Keratinocyte (primary cell): Measurements from ENCODE around the gene INKA2. TPM values are rescaled to one million over a fixed set of nuclear protein-coding genes. Genes with fewer than 3 reads are reported as not detected.
A peak's percentile ranks its signal among the peaks of the same experiment; 100 is the strongest.

ENCODE experiments used
- DNase-seq: peaks from one replicate; pipeline ENCODE4 v3.0.0-alpha.2; 2011; ENCODE audit warnings: low read depth, missing footprints, low spot score
- FAIRE-seq: peaks from 2 replicates; lab custom pipeline; 2011; peaks lifted over from hg19 to GRCh38; lab: Jason Lieb, UNC
- H2AFZ ChIP-seq: 2 replicates; pipeline ENCODE4 v1.6.0; 2012; ENCODE audit warnings: low read length, control low read depth, inconsistent platforms; ENCODE audit not compliant: control insufficient read depth
- H3K27ac ChIP-seq: 2 replicates; pipeline ENCODE4 v1.5.1; 2011; ENCODE audit warnings: low read length; ENCODE audit not compliant: control insufficient read depth, insufficient read depth
- H3K27me3 ChIP-seq: 3 replicates; pipeline ENCODE4 v1.6.0; 2011; ENCODE audit warnings: low read length; ENCODE audit not compliant: control insufficient read depth, insufficient read depth; ENCODE audit errors: extremely low read depth
- H3K36me3 ChIP-seq, 2 experiments: 2 replicates in 1 of 2; 3 replicates in 1 of 2; pipeline ENCODE4 v1.5.1; 2011; ENCODE audit warnings: low read length in 2 of 2, mild to moderate bottlenecking in 1 of 2; ENCODE audit not compliant: control insufficient read depth in 2 of 2, insufficient read depth in 2 of 2; ENCODE audit errors: extremely low read depth in 1 of 2
- H3K4me1 ChIP-seq: 3 replicates; pipeline ENCODE4 v1.5.1; 2011; ENCODE audit warnings: low read length; ENCODE audit not compliant: control insufficient read depth, insufficient read depth; ENCODE audit errors: extremely low read depth
- H3K4me2 ChIP-seq: 3 replicates; pipeline ENCODE4 v1.6.0; 2011; ENCODE audit warnings: low read depth, low read length; ENCODE audit not compliant: control insufficient read depth, insufficient read depth; ENCODE audit errors: extremely low read depth
- H3K4me3 ChIP-seq, 3 experiments: fragments of 200-600 bp in 1 of 3; sonication (generic) in 1 of 3; 2 replicates in 2 of 3; 3 replicates in 1 of 3; pipeline ENCODE4 v1.5.1; 2011 to 2016; ENCODE audit warnings: low read length in 3 of 3, mild to moderate bottlenecking in 3 of 3, control low read depth in 2 of 3, inconsistent platforms in 1 of 3, low read depth in 1 of 3, mixed read lengths in 1 of 3, mixed run types in 1 of 3, moderate library complexity in 1 of 3; ENCODE audit not compliant: control insufficient read depth in 2 of 3, insufficient read depth in 2 of 3; ENCODE audit errors: extremely low read depth in 1 of 3
- H3K79me2 ChIP-seq: 2 replicates; pipeline ENCODE4 v1.6.0; 2012; ENCODE audit warnings: low read length; ENCODE audit not compliant: control insufficient read depth, insufficient read depth
- H3K9ac ChIP-seq: 3 replicates; pipeline ENCODE4 v1.6.0; 2011; ENCODE audit warnings: low read length; ENCODE audit not compliant: control insufficient read depth, insufficient read depth; ENCODE audit errors: extremely low read depth
- H3K9me1 ChIP-seq: 3 replicates; pipeline ENCODE4 v1.6.0; 2011; ENCODE audit warnings: low read length; ENCODE audit not compliant: control insufficient read depth, insufficient read depth; ENCODE audit errors: extremely low read depth
- H3K9me3 ChIP-seq: 2 replicates; pipeline ENCODE4 v1.5.1; 2012; ENCODE audit warnings: low read depth, low read length; ENCODE audit not compliant: control insufficient read depth
- H4K20me1 ChIP-seq: 3 replicates; pipeline ENCODE4 v1.6.0; 2011; ENCODE audit warnings: low read length; ENCODE audit not compliant: control insufficient read depth, insufficient read depth; ENCODE audit errors: extremely low read depth
- EZH2 ChIP-seq: IDR thresholded peaks from one replicate; pipeline ENCODE4 v1.6.1; 2012; ENCODE audit warnings: inconsistent platforms, mild to moderate bottlenecking, low read length, moderate library complexity
- dilution Hi-C: fragments of 300-500 bp; cut with MboI; formaldehyde crosslinking; loops from one replicate; pipeline ENCODE4 v1.7.0; 2020; ENCODE audit warnings: low sequenced_read_pairs; ENCODE audit not compliant: extremely low pct_ligation_motif_present
- polyA plus RNA-seq, 5 experiments: library from polyadenylated mRNA; depleted of rRNA in 3 of 5; stranded (reverse) in 3 of 5; stranded (forward) in 1 of 5; unstranded in 1 of 5; fragments of >200 nt; gene quantifications; 1 replicate in 1 of 5; 2 replicates in 3 of 5; 3 replicates in 1 of 5; pipeline versions ENCODE4 v1.2.1 to v1.2.3, GENCODE V29; 2011 to 2012; ENCODE audit warnings: missing spikeins in 2 of 5, low read depth in 1 of 5, low replicate concordance in 1 of 5
- TF ChIP-seq, protein P1 (sequence below), 3 experiments: IDR thresholded peaks in 1 of 3; conservative IDR thresholded peaks in 1 of 3; optimal IDR thresholded peaks in 1 of 3; 2 replicates in 2 of 3; 3 replicates in 1 of 3; pipeline versions ENCODE3 to v1.5.1; 2011; ENCODE audit warnings: low read length in 3 of 3, mild to moderate bottlenecking in 3 of 3, moderate library complexity in 2 of 3, control low read depth in 1 of 3, inconsistent platforms in 1 of 3; ENCODE audit not compliant: insufficient read depth in 2 of 3; ENCODE audit errors: extremely low read depth in 1 of 3

INKA2 gene
- polyA plus RNA-seq, 1 donor (not counting 4 experiments of a cell fraction or from before 2014, with no cell fraction given): 2.7 TPM

DNA sequence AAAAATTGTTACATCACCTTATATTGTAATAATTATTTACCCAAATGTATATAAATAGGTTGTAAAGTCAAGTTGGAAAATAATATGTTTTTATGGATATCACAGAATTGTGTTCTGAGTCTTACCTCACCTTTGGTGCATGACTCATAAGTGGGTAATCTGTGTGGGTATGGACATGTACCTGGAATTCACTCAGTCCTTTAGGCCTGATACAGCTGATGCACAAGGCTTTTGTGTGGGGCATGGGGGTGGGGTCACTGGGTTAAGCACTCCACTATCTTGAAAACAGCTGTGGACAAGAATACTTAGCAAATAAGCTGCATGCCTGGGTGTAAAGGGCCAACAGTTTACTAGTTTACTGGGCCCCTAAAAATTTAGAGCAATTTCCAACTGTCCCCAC is 34.4 kb downstream of the INKA2 start:
- H3K9me1 ChIP-seq: no peaks in the 10 kb centered on the region
- no peaks in the 10 kb centered on the region for H3K9me3 ChIP-seq
- H2AFZ ChIP-seq: no peak overlapping the region
- no peaks in the 10 kb centered on the region for H3K79me2 ChIP-seq
- peaks cover 5 to 11% of the 10 kb centered on the region in 2 experiments for H3K36me3 ChIP-seq
- H3K27ac ChIP-seq: peak overlapping the region; percentile 27
- TF ChIP-seq, protein P1, sequence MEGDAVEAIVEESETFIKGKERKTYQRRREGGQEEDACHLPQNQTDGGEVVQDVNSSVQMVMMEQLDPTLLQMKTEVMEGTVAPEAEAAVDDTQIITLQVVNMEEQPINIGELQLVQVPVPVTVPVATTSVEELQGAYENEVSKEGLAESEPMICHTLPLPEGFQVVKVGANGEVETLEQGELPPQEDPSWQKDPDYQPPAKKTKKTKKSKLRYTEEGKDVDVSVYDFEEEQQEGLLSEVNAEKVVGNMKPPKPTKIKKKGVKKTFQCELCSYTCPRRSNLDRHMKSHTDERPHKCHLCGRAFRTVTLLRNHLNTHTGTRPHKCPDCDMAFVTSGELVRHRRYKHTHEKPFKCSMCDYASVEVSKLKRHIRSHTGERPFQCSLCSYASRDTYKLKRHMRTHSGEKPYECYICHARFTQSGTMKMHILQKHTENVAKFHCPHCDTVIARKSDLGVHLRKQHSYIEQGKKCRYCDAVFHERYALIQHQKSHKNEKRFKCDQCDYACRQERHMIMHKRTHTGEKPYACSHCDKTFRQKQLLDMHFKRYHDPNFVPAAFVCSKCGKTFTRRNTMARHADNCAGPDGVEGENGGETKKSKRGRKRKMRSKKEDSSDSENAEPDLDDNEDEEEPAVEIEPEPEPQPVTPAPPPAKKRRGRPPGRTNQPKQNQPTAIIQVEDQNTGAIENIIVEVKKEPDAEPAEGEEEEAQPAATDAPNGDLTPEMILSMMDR (optimal IDR thresholded peaks at IDR 0.05 in 1 of 3, IDR thresholded peaks at IDR 0.05 in 1 of 3, conservative IDR thresholded peaks at IDR 0.05 in 1 of 3; ENCODE audit: extremely low read depth in 1 of 3, insufficient read depth in 2 of 3, low read length in 3 of 3): no peak
- TF ChIP-seq EZH2: no peak
- peak overlapping the region; percentile 42 for H3K4me2 ChIP-seq
- peak; percentile 73 for DNase-seq
- no peak overlapping the region for H3K9ac ChIP-seq
- H3K4me3 ChIP-seq: no peak overlapping the region
- peaks cover 13% of the 10 kb centered on the region for H3K4me1 ChIP-seq
- no peaks in the 10 kb centered on the region for H4K20me1 ChIP-seq
- no peaks in the 10 kb centered on the region for H3K27me3 ChIP-seq
- peak; percentile 89 for FAIRE-seq
- dilution Hi-C loops: no loop called here

DNA sequence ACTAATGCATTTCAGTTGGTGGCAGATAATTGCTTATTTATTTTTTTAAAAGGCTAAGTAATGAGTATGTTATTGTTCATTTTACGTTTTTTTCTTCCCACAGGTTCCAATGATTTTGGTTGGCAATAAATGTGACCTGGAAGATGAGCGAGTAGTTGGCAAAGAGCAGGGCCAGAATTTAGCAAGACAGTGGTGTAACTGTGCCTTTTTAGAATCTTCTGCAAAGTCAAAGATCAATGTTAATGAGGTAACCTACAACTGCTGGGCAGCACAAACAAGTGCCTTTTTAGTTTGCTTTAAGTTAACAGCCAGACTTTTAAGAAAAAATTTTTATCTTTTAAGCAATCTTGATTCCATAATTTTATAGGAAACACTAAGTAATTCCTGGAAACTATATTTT is 35.0 kb downstream of the INKA2 start:
- no peak overlapping the region for H2AFZ ChIP-seq
- no peaks in the 10 kb centered on the region for H4K20me1 ChIP-seq
- H3K36me3 ChIP-seq: peaks cover 7 to 11% of the 10 kb centered on the region in 2 experiments
- H3K9ac ChIP-seq: no peak overlapping the region
- no peaks in the 10 kb centered on the region for H3K27me3 ChIP-seq
- H3K9me3 ChIP-seq: no peaks in the 10 kb centered on the region
- DNase-seq: no peak
- H3K79me2 ChIP-seq: no peaks in the 10 kb centered on the region
- dilution Hi-C loops: no loop called here
- peak overlapping the region; percentile 17 for H3K27ac ChIP-seq
- TF ChIP-seq, protein P1 (optimal IDR thresholded peaks at IDR 0.05 in 1 of 3, IDR thresholded peaks at IDR 0.05 in 1 of 3, conservative IDR thresholded peaks at IDR 0.05 in 1 of 3; ENCODE audit: extremely low read depth in 1 of 3, insufficient read depth in 2 of 3, low read length in 3 of 3): no peak
- TF ChIP-seq EZH2: no peak
- no peak overlapping the region for H3K4me2 ChIP-seq
- no peaks in the 10 kb centered on the region for H3K9me1 ChIP-seq
- no peak overlapping the region for H3K4me3 ChIP-seq
- FAIRE-seq: no peak
- peaks cover 13% of the 10 kb centered on the region for H3K4me1 ChIP-seq
